CD4-positive, alpha-beta T cell treated with Interleukin-1 beta for 1 hour (primary cell): ENCODE data around the gene TMEM253.
A peak's percentile ranks its signal among the peaks of the same experiment; 100 is the strongest.

Experiments
- DNase-seq, 2 donors: peaks; one replicate each; pipeline ENCODE4 v3.0.0-alpha.2; 2020 to 2022

TMEM253 gene

GRCh38 chr14:21090940-21091663 lies 9.8 kb upstream of the TMEM253 start:
- no peak for DNase-seq

- no peak for DNase-seq
Observed at GRCh38 chr14:21091821-21092272, 9.0 kb upstream of the TMEM253 start.

DNA sequence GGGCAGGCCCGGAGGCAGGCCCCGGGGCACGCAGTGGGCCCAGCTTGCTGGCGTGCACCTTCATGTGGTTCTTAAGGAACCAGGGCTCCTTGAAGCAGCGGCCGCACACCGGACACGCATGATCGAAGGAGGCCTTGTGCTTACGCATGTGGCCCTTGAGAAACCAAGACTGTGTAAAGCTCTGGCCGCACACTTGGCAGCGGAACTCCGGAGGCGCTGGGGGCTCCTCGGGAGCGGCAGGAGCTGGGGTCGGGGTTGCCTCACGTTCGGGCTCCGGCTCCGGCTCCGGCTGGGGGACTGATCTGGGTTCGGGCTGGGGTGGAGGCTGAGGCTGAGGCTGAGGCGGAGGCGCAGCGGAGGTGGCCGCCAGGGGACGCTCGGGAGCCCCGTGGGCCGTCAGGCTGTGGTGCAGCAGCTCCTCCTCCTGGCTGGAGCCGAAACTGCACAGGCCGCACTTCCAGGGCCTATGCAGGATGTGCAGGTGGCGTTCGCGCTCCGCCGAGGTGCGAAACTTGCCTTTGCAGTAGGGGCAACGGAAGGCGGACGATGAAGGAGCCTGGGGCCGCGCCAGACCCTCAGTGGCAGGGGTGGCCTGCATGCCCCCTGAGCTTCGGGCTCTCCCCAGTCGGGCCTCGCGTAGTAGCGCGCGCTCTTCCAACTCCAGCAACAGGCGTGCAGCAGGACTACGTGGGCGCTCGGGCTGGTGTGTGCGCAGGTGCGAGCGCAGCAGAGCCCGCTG lies 8.4 kb upstream of the TMEM253 start:
- DNase-seq, result peak; percentile 87 to 90

DNA sequence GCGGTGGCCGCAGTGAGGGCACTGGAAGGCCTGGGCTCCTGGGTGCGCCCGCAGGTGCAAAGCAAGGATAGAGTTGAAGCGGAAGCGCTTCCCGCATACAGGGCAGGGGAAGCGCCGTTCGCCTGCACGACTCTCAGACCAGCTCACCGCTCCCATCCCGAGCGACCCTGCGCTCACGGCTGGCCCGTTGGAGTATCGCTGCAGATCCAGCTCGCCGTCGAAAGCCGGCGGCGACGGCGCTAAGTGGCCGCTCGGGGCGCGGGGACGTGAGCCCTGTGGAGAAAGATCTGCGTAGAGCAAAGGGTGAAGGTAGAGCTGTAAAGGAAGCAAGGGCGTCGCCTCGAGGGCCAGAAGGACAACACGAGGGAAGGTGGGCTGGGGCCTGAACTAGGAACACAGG lies 7.8 kb upstream of the TMEM253 start:
- no peak for DNase-seq

- no peak for DNase-seq
Observed at GRCh38 chr14:21093769-21094681, 6.8 kb upstream of the TMEM253 start.

DNA sequence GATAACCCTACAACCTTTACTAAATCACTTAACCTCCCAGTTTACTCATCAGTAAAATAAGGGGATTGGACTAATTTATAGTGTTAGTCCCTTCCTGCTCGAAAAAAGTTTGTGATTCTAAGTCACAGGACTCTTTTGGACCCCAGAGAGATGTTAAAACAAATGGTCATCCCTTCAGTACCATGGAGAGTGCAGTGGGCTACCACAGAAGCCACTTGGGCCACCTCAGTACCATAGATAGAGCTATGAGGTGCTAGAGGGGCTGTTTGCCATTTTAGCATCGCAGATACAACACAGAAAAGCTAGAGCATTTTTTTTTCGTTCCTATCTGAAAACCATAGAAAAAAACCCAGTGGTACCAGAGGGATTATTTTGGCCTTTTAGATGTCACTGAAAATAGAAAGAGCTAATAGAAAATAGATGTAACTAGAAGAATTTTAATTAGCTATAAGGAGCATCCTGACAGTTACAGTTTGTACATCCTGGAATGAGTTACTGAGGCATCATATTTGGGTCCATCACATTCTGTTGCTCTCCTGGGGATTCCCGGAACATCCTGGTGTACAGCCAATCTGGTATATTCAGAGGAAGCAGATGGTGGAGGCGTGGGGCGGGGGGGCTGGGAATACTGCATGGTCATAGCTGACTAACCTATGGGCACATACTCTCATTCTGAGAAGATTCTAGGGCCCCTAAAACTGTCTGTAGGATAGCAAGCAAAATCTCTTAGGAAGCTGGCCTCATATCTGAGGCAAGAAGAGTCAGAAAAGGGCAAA lies 5.2 kb upstream of the TMEM253 start:
- no peak for DNase-seq

GRCh38 chr14:21096438-21096837 lies 4.4 kb upstream of the TMEM253 start:
- no peak for DNase-seq

DNA sequence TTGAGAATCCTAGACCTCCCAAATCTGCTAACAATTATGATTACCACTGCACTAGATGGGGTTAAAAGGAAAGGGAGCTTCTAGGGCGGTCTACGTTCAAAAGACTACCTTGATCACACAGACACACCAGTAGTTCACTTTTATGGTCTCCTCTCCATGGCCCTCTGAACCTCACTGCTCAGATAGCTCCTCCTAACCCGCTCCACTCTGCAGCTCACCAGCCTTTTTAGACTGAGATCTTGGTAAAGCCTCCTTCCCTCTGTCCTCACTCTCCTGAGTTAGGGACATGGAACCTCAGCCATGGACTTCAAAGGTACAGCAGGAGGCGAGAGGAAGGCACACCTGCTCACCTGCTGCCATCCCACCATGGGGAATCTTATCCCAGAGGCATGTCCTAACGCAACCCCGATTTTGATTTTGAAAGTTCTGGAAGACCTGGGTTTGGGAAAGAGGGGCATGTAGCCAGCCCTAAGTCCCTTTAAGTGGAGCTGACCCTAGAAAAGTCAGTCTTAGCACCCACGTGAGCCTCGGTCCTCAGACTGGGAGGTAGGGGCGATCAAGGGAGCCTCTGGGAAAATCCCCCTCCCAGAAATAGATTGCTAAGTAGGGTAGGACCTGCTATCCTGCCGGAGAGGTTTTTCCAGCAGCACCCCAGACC lies 3.8 kb upstream of the TMEM253 start:
- DNase-seq, result no peak

DNA sequence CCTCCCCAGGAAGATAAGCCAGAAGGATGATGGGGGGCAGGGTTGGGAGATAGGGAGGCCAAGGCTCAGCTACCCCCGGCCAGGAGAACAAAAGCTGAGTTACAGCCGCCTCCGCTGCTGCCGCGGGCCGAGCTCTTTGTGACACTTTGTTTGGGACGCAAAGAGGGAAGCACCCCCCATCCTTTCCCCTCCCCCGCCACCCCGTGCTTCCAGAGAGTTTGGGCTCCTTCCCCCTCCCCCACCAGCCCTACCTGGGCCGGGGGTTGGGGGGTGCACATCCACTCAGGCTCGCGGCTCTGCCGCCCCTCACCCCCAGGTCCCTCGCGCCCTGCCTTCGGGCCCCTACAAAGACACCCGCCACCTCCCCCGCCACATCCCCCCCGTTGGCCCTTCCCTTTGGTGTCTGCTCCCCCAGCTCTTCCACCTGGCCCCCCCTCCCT lies 3.2 kb upstream of the TMEM253 start:
- DNase-seq, result peak in 1 of 2 donors; percentile 18

DNA sequence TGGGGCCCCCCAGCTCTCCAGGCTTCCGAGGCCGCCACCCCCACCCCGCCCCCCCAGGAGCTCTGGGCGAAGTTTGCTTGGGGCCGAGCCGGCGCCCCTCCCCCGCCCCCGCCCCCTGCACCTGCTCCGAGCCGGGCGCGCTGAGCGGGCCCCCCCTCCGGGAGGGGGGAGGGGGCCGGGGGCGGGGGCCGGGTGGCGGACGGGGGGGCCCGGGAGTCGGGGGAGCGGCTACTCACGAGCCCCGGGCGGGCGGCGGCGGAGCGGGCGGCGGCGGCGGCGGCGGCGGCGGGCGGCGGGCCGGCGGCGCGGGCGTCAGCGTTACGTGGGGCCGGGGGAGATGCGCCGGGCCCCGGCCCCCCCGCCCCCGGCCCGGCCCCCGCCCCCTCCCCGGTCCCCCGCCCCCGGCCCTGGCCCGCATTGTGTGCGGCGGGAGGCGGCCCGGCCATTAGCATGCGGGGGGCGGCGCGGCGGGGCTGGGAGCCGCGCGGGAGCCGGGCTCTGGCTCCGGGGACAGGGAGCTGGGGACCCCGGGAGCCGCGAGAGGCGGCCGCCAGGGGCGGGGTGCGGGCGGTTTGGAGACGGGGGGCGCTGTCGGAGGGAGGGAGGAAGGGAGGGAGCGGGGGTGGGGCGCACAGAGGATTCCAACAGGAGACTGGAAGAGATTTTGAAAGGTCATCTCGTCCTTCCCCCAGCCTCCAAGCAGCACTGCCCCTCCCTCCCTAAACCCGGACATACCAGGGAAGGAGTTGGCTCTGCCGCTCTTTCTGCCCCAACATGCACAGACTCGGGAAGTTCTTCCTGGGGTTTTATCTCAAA lies 2.6 kb upstream of the TMEM253 start, which contains the start of gene ZNF219:
ZNF219 (minus strand) TSS at position 580 of the 816 bp plus-strand sequence. CDS start 5,064 bp downstream, outside the sequence.
- peak; percentile 50 to 57 for DNase-seq

DNA sequence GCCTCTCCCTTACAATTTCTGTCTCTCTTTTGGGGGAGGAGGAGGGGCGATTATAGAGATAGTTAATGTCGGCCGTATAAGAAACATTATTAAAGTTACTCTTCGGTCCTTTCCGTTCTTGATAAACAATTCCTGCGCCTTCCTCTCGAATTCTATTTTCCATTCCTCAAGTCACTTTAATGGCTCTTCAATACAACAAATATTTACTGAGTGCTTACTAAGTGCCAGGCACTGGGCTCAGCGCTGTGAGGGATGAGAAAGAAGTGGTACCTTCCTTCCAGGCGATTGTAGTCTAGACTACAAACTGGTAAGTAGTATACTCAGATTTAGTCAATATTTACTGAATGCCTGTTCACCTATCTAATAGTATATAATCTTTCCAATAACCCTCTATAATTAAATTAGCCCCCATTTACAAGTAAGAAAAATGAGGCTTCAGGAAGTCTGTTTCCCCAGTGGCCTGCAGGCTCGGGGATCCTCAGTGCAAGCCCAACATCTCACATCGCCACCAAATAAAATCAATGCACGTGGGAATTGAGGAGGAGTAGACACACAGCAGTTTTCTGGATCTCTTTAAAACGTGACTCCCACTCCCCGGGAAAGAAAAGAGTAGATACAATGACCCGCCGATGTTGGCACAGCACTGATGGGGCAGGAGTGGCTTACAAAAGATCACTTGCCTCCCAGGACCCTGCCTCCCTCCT lies 1.8 kb upstream of the TMEM253 start:
- no peak for DNase-seq

DNA sequence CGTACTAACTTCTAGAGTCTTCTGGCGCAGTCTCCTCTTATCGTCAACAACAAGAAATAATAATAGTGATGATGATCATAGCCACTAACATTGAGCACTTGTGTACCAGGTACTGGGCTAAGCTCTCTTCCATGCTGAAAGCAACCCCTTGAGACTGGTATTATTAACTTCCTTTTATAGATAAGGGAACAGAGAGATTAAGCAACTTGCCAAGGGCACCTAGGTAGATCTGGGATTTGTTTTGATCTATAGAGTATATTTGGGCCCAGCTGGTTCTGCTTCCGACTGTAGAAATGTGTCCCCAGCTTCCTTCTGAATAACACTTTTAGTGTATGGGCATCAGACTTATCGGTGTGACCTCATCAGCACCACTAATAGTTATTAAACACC lies 1.3 kb upstream of the TMEM253 start:
- DNase-seq, result no peak

- no peak for DNase-seq
Observed at GRCh38 chr14:21101802-21102413, 1.0 kb downstream of the TMEM253 start.

DNA sequence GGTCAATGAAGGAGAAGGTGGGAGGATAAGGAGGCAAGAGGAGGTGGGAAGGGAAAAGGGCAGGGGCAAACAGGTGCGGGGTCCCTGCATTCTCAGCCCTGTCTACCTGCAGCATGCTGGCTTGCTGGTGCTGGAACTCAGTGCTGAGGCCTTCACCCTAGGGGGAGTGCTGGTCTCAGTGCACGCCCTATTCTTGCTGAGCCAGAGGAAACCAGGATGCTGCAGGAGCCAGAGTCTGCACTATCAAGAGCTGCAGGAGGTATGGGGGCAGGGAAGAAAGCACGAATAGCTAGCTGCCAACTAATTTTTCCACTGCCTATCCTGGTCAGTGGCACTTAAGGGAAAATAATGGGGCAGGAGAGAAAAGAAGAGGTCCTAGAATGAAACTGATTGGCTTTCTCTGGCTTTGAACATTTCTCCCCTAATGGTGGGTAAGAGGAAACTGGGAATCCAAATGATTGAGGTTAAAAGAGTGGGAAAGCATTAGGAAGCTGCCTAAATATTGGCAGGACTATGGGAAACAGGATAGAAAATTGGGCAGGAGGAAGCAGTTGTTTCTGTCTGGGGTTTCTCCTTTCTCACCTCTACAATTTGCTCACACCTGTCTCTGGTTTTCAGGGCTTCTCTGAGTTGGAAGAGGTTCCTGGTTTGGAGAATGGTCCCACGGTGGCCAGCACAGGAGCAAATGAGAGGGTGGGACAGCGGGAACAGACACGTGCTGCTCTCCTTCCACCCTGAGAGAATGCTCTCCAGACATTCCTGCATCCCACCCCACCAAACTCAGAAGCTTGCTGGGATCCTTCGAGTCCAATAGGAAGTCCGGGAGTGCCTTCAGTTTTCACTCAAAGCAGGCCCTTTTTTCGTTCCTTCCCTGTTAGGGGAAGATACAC lies 1.9 kb downstream of the TMEM253 start:
- DNase-seq, result no peak

DNA sequence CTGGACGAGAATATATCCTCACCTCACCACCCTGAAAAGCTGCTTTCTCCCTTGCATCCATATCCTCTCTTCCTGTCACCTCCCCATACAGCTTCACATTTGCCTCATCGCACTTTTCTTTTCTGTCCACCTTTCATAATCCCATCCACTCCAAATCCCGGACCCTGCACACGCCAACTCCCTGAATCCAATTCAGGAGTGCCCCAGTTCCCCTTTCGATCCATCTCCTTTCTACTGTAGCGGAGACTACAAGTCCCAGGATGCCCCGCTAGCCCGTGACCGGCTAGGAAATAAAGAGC lies 2.5 kb downstream of the TMEM253 start:
- DNase-seq, result no peak

- DNase-seq, result peak; percentile 94 to 95
Observed at GRCh38 chr14:21103710-21104447, 3.0 kb downstream of the TMEM253 start.

GRCh38 chr14:21104448-21105060 lies 3.7 kb downstream of the TMEM253 start:
- peak; percentile 65 to 70 for DNase-seq

- no peak for DNase-seq
Observed at GRCh38 chr14:21105095-21105494, 4.2 kb downstream of the TMEM253 start.
